Astrocyte (in vitro differentiated cells and primary cell): ENCODE results near the gene COL18A1.

ENCODE experiments used
- CTCF ChIP-seq: IDR thresholded peaks from 2 replicates; pipeline ENCODE4 v1.5.1; 2011; ENCODE audit warnings: low read depth, mild to moderate bottlenecking, inconsistent platforms, low read length, moderate library complexity; ENCODE audit not compliant: insufficient read depth
- EZH2 ChIP-seq: IDR thresholded peaks from 2 replicates; pipeline ENCODE4 v1.6.1; 2012; ENCODE audit warnings: mild to moderate bottlenecking, low read length, inconsistent platforms; ENCODE audit not compliant: insufficient read depth

- TF ChIP-seq CTCF (no peak), EZH2 (no peak)
These were observed 59.3 kb downstream of the COL18A1 start for GRCh38 chr21:45464309-45464708.
